ENCODE measurements around the gene PLCB4. TPM values are rescaled to one million over a fixed set of nuclear protein-coding genes. Genes with fewer than 3 reads are reported as not detected.

PLCB4 gene
- total RNA-seq, 1 experiment from 2014 or later: 12.6 TPM

GRCh38 chr20:9140162-9140760 lies 71.4 kb downstream of the PLCB4 start (continued):
- TF ChIP-seq FOXJ3 (CRISPR knock-in tag; IDR thresholded peaks at IDR 0.05; ENCODE audit: borderline replicate concordance): no peak

- ChIA-PET POLR2A (no interaction called here), CTCF (no interaction called here)
- Mint-ChIP-seq H3K9me3 (peaks cover 31% of the 10 kb centered on the region), H3K36me3 (peaks cover 26% of the 10 kb centered on the region), H3K27me3 (ENCODE audit: low read depth) (no peaks in the 10 kb centered on the region), H3K27ac (no peak overlapping the region), H3K4me1 (peaks cover 23% of the 10 kb centered on the region), H3K4me3 (no peak overlapping the region)
- TF ChIP-seq JUN (CRISPR knock-in tag; IDR thresholded peaks at IDR 0.05) (no peak), ZNF121 (CRISPR knock-in tag; IDR thresholded peaks at IDR 0.05) (no peak), E2F1 (CRISPR knock-in tag; IDR thresholded peaks at IDR 0.05) (no peak)
- DNase-seq (ENCODE audit: low spot score) (no peak), ATAC-seq (no peak)
Measured at GRCh38 chr20:9141070-9141469, 72.2 kb downstream of the PLCB4 start.

- no peaks in the 10 kb centered on the region for H3K27me3 Mint-ChIP-seq (ENCODE audit: low read depth)
- H3K27ac Mint-ChIP-seq: no peak overlapping the region
- H3K36me3 Mint-ChIP-seq: peaks cover 30% of the 10 kb centered on the region
- no peak for TF ChIP-seq ARID4B (CRISPR knock-in tag; IDR thresholded peaks at IDR 0.05; ENCODE audit: borderline replicate concordance)
- no peak for TF ChIP-seq MLX (CRISPR knock-in tag; IDR thresholded peaks at IDR 0.05)
- TF ChIP-seq CBFB (CRISPR knock-in tag; IDR thresholded peaks at IDR 0.05; ENCODE audit: low read depth): no peak
- TF ChIP-seq ZNF263 (CRISPR knock-in tag; IDR thresholded peaks at IDR 0.05; ENCODE audit: low read depth): no peak
- TF ChIP-seq SP1 (CRISPR knock-in tag; conservative IDR thresholded peaks at IDR 0.05): no peak
- TF ChIP-seq FOXP4 (CRISPR knock-in tag; IDR thresholded peaks at IDR 0.05): no peak
- peaks cover 21% of the 10 kb centered on the region for H3K4me1 Mint-ChIP-seq
- no peak for DNase-seq (ENCODE audit: low spot score)
- POLR2A ChIA-PET: no interaction called here
- H3K4me3 Mint-ChIP-seq: no peak overlapping the region
- peaks cover 37% of the 10 kb centered on the region for H3K9me3 Mint-ChIP-seq
- CTCF ChIA-PET: no interaction called here
- no peak for ATAC-seq
Measured at GRCh38 chr20:9141921-9142320, 73.0 kb downstream of the PLCB4 start.

- no peaks in the 10 kb centered on the region for H3K27me3 Mint-ChIP-seq (ENCODE audit: low read depth)
- POLR2A ChIA-PET: no interaction called here
- H3K9me3 Mint-ChIP-seq: peaks cover 35% of the 10 kb centered on the region
- DNase-seq (ENCODE audit: low spot score) (no peak), ATAC-seq (no peak)
- H3K36me3 Mint-ChIP-seq: peaks cover 29% of the 10 kb centered on the region
- CTCF ChIA-PET: no interaction called here
- no peak overlapping the region for H3K4me3 Mint-ChIP-seq
- no peak overlapping the region for H3K27ac Mint-ChIP-seq
- peaks cover 18% of the 10 kb centered on the region for H3K4me1 Mint-ChIP-seq
- TF ChIP-seq TEAD1 (CRISPR knock-in tag; IDR thresholded peaks at IDR 0.05) (no peak), GTF2I (CRISPR knock-in tag; conservative IDR thresholded peaks at IDR 0.05) (0 out of 2 replicates have a peak, but pooled peaks have one; percentile 68), GABPB1 (CRISPR knock-in tag; IDR thresholded peaks at IDR 0.05) (no peak), ZNF138 (CRISPR knock-in tag; conservative IDR thresholded peaks at IDR 0.05) (no peak), ZBTB21 (CRISPR knock-in tag; IDR thresholded peaks at IDR 0.05; ENCODE audit: borderline replicate concordance) (no peak), ZSCAN18 (CRISPR knock-in tag; IDR thresholded peaks at IDR 0.05) (no peak), NFE2L1 (CRISPR knock-in tag; IDR thresholded peaks at IDR 0.05) (no peak)
Measured at GRCh38 chr20:9142809-9143208, 73.9 kb downstream of the PLCB4 start.

All from WTC11 (cell line).